HG03045 (cell line): Measurements from ENCODE around the gene VTI1A.

Experiments used
- ATAC-seq: cut with Tn5 transposase; IDR thresholded peaks from one replicate; pipeline ENCODE4 v1.9.1; 2021; ENCODE audit warnings: mild to moderate bottlenecking, moderate library complexity; ENCODE audit not compliant: unreplicated experiment

VTI1A gene

GRCh38 chr10:112671743-112672142, 224.7 kb downstream of the VTI1A start:
- ATAC-seq = no peak

- no peak for ATAC-seq
These were observed 225.7 kb downstream of the VTI1A start for GRCh38 chr10:112672706-112673105.

- ATAC-seq = no peak
These were observed 228.6 kb downstream of the VTI1A start for GRCh38 chr10:112675560-112676083.

- no peak for ATAC-seq
These were observed 230.7 kb downstream of the VTI1A start for GRCh38 chr10:112677689-112678088.

GRCh38 chr10:112678581-112678980, 231.6 kb downstream of the VTI1A start:
- no peak for ATAC-seq

GRCh38 chr10:112678987-112679386, 232.0 kb downstream of the VTI1A start:
- no peak for ATAC-seq

GRCh38 chr10:112679392-112679791, 232.4 kb downstream of the VTI1A start:
- no peak for ATAC-seq

- no peak for ATAC-seq
These were observed 233.6 kb downstream of the VTI1A start for GRCh38 chr10:112680586-112680985.

GRCh38 chr10:112687647-112688046, 240.6 kb downstream of the VTI1A start:
- ATAC-seq = no peak

GRCh38 chr10:112689327-112690072, 242.5 kb downstream of the VTI1A start:
- ATAC-seq = no peak

GRCh38 chr10:112695539-112695938, 248.5 kb downstream of the VTI1A start:
- ATAC-seq = no peak

GRCh38 chr10:112696592-112696991, 249.6 kb downstream of the VTI1A start:
- no peak for ATAC-seq

- no peak for ATAC-seq
These were observed 251.3 kb downstream of the VTI1A start for GRCh38 chr10:112698133-112698817.

GRCh38 chr10:112698818-112699164, 251.8 kb downstream of the VTI1A start:
- no peak for ATAC-seq

GRCh38 chr10:112700215-112700671, 253.2 kb downstream of the VTI1A start:
- ATAC-seq = no peak

- ATAC-seq = no peak
These were observed 254.3 kb downstream of the VTI1A start for GRCh38 chr10:112701211-112701877.

- no peak for ATAC-seq
These were observed 254.9 kb downstream of the VTI1A start for GRCh38 chr10:112701878-112702255.

GRCh38 chr10:112706577-112706976, 259.6 kb downstream of the VTI1A start:
- no peak for ATAC-seq

GRCh38 chr10:112708461-112708860, 261.4 kb downstream of the VTI1A start:
- no peak for ATAC-seq

- ATAC-seq = no peak
These were observed 263.5 kb downstream of the VTI1A start for GRCh38 chr10:112710528-112710927.

GRCh38 chr10:112711366-112711765, 264.4 kb downstream of the VTI1A start:
- no peak for ATAC-seq

- no peak for ATAC-seq
These were observed 265.5 kb downstream of the VTI1A start for GRCh38 chr10:112712536-112712935.
